Measurements from ENCODE around the gene CCR5AS.
"Not testable (repeated sequence)": the region's sequence is repeated elsewhere in the genome, so short reads cannot be mapped to it uniquely, and the experiment has no call there.

The CCR5AS gene

DNA sequence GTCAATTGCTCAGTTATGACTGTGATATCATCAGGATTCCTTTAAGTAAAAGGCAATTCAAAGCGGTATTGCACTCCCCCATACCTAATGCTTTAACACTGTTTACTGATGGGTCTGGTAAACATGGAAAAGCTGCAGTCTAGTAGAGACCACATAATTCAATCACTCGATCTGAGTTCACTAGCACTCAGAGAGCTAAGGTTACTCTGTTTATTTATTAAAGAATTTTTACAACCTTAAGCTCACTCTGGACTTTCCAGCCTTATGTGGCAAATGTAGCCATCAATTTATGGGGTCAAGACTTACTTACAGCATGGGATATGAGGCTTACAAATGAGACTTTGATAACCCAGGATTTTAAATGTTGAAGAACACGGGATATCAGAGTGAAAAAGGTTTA, 71.3 kb downstream of the CCR5AS start:
- WGBS, 4 donors = 57 to 68% (median 64%) methylated on average over 3 of the region's 3 CpGs
- DNase-seq = no peak

DNA sequence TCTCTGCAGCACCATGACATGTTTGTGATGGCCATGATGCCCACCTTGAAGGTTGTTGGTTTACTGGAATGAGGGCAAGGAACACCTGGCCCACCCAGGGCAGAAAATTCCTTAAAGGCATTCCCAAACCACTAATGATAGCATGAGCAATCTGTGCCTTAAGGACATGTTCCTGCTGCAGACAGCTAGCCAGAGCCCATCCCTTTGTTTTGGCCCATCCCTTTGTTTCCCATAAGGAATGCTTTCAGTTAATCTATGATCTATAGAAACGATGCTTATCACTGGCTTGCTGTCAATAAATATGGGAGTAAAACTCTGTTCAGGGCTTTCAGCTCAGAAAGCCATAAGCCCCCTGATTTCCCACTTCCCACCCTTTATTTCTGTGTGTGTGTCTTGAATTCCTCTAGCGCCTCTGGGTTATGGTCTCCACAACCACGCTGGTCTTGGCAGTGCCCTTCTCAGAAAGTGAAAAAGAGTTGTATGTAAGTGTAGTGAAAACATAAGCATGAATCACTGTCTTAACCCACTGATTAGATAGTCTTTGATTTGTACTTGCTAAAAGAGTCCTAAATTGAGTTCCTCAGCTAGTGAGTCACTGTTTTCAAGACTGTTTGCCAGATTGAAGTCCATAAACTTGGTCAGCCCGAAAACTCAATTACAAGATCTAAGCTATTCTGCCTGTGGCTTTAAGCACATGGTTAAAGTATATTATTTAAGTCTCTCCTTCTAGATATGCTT, 72.0 kb downstream of the CCR5AS start:
- TF ChIP-seq POLR2A (IDR thresholded peaks at IDR 0.05) = no peak
- TF ChIP-seq, protein P1, sequence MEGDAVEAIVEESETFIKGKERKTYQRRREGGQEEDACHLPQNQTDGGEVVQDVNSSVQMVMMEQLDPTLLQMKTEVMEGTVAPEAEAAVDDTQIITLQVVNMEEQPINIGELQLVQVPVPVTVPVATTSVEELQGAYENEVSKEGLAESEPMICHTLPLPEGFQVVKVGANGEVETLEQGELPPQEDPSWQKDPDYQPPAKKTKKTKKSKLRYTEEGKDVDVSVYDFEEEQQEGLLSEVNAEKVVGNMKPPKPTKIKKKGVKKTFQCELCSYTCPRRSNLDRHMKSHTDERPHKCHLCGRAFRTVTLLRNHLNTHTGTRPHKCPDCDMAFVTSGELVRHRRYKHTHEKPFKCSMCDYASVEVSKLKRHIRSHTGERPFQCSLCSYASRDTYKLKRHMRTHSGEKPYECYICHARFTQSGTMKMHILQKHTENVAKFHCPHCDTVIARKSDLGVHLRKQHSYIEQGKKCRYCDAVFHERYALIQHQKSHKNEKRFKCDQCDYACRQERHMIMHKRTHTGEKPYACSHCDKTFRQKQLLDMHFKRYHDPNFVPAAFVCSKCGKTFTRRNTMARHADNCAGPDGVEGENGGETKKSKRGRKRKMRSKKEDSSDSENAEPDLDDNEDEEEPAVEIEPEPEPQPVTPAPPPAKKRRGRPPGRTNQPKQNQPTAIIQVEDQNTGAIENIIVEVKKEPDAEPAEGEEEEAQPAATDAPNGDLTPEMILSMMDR (IDR thresholded peaks at IDR 0.05) = no peak

More for the DNA sequence above, 71.3 kb downstream of the CCR5AS start:
- Histone ChIP-seq H3K9me3 (replicated peaks in 1 of 3) (peaks cover 0 to 6% (median 0%) of the 10 kb centered on the region in 3 donors), H3K4me3 (no peak overlapping the region), H3K27ac (no peak overlapping the region), H3K27me3 (no peaks in the 10 kb centered on the region), H3K36me3 (replicated peaks in 1 of 2) (no peaks in the 10 kb centered on the region), H3K4me1 (replicated peaks in 1 of 2) (no peaks in the 10 kb centered on the region)
- intact Hi-C loops (cut with DNase I) = no loop called here
- TF ChIP-seq, protein P1 (IDR thresholded peaks at IDR 0.05) = no peak
- no peak for TF ChIP-seq POLR2A (IDR thresholded peaks at IDR 0.05)

DNA sequence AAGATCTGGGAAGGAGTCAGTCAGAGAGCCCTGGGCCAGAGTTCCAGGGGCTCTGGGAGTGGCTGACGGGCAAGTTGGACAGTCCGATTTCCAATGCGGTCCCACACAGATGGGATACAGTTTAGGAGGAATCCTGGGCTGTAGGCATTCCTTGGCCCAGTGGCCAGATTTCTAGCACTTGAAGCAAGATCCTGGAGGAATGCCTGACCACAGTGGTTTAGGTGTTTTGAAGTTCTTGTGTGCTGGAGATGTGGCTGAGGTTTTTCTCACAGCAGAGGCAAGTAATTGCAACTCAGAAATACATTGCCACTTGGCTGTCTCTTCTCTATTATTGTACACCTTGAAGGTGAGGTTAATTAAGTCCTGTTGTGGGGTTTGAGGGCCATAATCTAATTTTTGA, 76.2 kb downstream of the CCR5AS start:
- H3K27ac ChIP-seq; H3K4me1 ChIP-seq (replicated peaks in 1 of 2); H3K27me3 ChIP-seq; H3K36me3 ChIP-seq (replicated peaks in 1 of 2); DNase-seq; H3K4me3 ChIP-seq; intact Hi-C loops (cut with DNase I); H3K9me3 ChIP-seq (replicated peaks in 1 of 3): not testable (repeated sequence)
- WGBS, 4 donors = 80 to 100% (median 93%) methylated on average over 1 to 3 of the region's 3 CpGs

More for the DNA sequence above, 72.0 kb downstream of the CCR5AS start:
- peaks cover 0 to 6% (median 0%) of the 10 kb centered on the region in 3 donors for H3K9me3 ChIP-seq (replicated peaks in 1 of 3)
- H3K27ac ChIP-seq = no peak overlapping the region
- no peaks in the 10 kb centered on the region for H3K27me3 ChIP-seq
- no peaks in the 10 kb centered on the region for H3K36me3 ChIP-seq (replicated peaks in 1 of 2)
- no peak for DNase-seq
- H3K4me1 ChIP-seq (replicated peaks in 1 of 2) = no peaks in the 10 kb centered on the region
- H3K4me3 ChIP-seq = no peak overlapping the region
- intact Hi-C loops (cut with DNase I) = no loop called here
- WGBS, 4 donors = 44 to 51% (median 48%) methylated on average over 4 of the region's 4 CpGs

DNA sequence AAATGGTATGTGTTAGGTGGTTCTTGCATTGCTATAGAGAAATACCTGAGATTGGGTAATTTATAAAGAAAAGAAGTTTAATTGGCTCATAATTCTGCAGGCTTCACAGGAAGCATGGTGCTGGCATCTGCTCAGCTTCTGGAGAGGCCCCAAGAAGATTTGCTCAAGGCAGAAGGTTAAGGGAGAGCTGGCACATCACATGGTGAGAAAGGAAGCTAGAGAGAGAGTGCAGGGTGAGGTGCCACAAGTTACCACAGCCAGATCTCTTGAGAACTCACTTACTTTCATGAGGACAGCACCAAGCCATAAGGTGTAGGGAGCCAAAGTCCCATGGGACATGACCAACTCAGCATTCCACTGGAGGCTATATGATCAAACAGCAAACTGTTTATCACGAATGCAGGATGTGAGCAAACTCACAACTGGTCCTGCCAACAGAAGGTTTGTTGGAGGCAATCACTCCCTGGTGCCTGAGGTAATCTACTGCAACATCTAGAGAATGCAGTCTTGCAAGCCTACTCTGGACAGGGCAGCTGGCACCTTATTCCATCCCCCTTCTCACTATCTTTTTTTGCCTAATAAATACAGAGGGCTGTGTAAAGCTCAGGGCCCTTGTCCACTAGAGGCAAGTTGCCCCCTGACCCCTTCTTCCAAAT, 81.1 kb downstream of the CCR5AS start:
- no peaks in the 10 kb centered on the region for H3K9me3 ChIP-seq (replicated peaks in 1 of 3)
- H3K27ac ChIP-seq = no peak overlapping the region
- 83 to 96% (median 88%) methylated on average over 1 of the region's 1 CpG for WGBS, 4 donors
- H3K36me3 ChIP-seq (replicated peaks in 1 of 2) = no peaks in the 10 kb centered on the region
- H3K4me3 ChIP-seq = no peak overlapping the region
- intact Hi-C loops (cut with DNase I) = no loop called here
- TF ChIP-seq, protein P1 (IDR thresholded peaks at IDR 0.05) = no peak
- TF ChIP-seq POLR2A (IDR thresholded peaks at IDR 0.05) = no peak
- DNase-seq = no peak
- no peaks in the 10 kb centered on the region for H3K4me1 ChIP-seq (replicated peaks in 1 of 2)
- H3K27me3 ChIP-seq = no peaks in the 10 kb centered on the region
